Activated CD8-positive, alpha-beta T cell treated with anti-CD3 and anti-CD28 coated beads for 36 hours (primary cell): Measurements from ENCODE around the gene SUOX. TPM values are rescaled to one million over a fixed set of nuclear protein-coding genes. Genes with fewer than 3 reads are reported as not detected.

ENCODE experiments used
- ATAC-seq: fragments of 200-7000 bp; cut with Tn5 transposase; one replicate; pipeline ENCODE4 v1.10.0; 2021; ENCODE audit warnings: mild to moderate bottlenecking, moderate library complexity
- CTCF ChIA-PET: fragments of 350-600 bp; sonication (Branson Sonifier 250); formaldehyde crosslinking; loops from one replicate; lab custom pipeline; 2021; ENCODE audit warnings: antibody characterized with exemption; lab: Charles Lee
- POLR2A ChIA-PET: fragments of 350-600 bp; sonication (Branson Sonifier 250); formaldehyde crosslinking; loops from one replicate; lab custom pipeline; 2021; ENCODE audit warnings: antibody characterized with exemption; lab: Charles Lee
- DNase-seq: peaks from one replicate; pipeline ENCODE4 v3.0.0-alpha.2; 2020
- H3K27ac Mint-ChIP-seq: one replicate; pipeline ENCODE4 v1.8.0; 2021; ENCODE audit warnings: mild to moderate bottlenecking, mixed read lengths
- H3K27me3 Mint-ChIP-seq: one replicate; pipeline ENCODE4 v1.8.0; 2021; ENCODE audit warnings: mixed read lengths
- H3K36me3 Mint-ChIP-seq: one replicate; pipeline ENCODE4 v1.8.0; 2021; ENCODE audit warnings: low read depth, mixed read lengths
- H3K4me1 Mint-ChIP-seq: one replicate; pipeline ENCODE4 v1.8.0; 2021; ENCODE audit warnings: low read depth, mixed read lengths
- H3K4me3 Mint-ChIP-seq: one replicate; pipeline ENCODE4 v1.8.0; 2021; ENCODE audit warnings: mild to moderate bottlenecking, moderate library complexity, mixed read lengths
- H3K9me3 Mint-ChIP-seq: one replicate; pipeline ENCODE4 v1.8.0; 2021; ENCODE audit warnings: mixed read lengths
- intact Hi-C: fragments of 100-400 bp; cut with micrococcal nuclease; formaldehyde crosslinking; loops from one replicate; pipeline ENCODE4 v1.10.0; 2022
- total RNA-seq, 2 experiments: library from RNA; stranded (reverse); gene quantifications; one replicate each; pipeline ENCODE4 v1.2.3, GENCODE V29; 2021
- TF ChIP-seq, protein P1 (sequence below): fragments of 200-600 bp; IDR thresholded peaks from one replicate; pipeline ENCODE4 v1.8.0; 2022; ENCODE audit warnings: antibody characterized with exemption, mild to moderate bottlenecking

The SUOX gene
- total RNA-seq, 2 experiments from 2014 or later = 4.6 to 6.2 TPM

DNA sequence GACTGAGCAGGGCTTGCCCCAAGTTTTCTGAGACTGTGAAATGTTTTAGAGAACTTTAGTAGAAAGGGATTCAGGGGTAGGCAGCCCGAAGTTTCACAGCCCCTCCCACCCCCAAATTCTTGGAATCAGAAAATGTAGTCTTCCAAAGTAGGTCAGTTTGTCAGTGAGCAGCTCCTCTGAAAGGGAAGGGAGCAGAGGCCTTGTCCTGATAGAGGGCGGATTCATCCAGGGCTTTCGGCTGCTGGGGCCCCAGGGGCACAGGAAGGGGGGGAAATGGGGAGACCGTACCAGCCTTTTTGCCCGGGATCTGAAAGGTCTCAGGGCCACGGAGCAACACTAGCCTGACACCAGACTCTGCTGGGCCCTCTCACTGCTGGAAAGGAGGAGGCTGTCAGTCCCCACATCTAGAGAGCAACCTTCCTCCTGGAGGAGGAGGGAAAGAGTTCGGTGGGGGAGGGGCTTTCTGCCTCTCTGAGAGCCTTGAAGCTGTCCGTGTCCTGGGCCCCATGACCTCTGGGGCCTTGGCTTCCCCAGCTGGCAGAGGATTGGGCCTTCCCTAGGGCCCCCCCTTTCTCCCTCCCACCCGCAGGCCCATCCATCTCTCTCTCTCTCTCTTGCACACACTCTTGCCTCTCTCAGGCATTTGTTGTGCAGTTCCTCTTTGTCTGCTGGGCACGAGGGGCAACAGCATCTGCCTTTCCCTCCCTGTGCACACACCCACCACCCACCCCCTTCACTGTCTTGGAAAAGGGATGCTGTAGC, 23.5 kb downstream of the SUOX start, which contains the start of gene IKZF4:
Gene IKZF4 (plus strand): TSS at position 621 of the 762 bp plus-strand sequence. CDS start 451 bp downstream, outside the sequence.
- Mint-ChIP-seq H3K4me3 (peak within 1 kb of the TSS; percentile 87), H3K27me3 (no peaks in the 10 kb centered on the region), H3K36me3 (peaks cover 19% of the 10 kb centered on the region), H3K4me1 (peaks cover 31% of the 10 kb centered on the region), H3K9me3 (no peaks in the 10 kb centered on the region), H3K27ac (peak within 1 kb of the TSS; percentile 89)
- ChIA-PET CTCF (interaction anchor here (0.7 to 3.8 kb wide), 4 partner anchors 8 to 95 kb away, joined by 3 to 28 read pairs (median 8); no protein-coding TSS in a partner anchor), POLR2A (interaction anchor here (0.7 to 2.3 kb wide), 6 partner anchors 10 to 90 kb away, joined by 3 to 15 read pairs (median 4); partner anchors contain the start of gene DGKA)
- DNase-seq = peak; percentile 43
- TF ChIP-seq, protein P1, sequence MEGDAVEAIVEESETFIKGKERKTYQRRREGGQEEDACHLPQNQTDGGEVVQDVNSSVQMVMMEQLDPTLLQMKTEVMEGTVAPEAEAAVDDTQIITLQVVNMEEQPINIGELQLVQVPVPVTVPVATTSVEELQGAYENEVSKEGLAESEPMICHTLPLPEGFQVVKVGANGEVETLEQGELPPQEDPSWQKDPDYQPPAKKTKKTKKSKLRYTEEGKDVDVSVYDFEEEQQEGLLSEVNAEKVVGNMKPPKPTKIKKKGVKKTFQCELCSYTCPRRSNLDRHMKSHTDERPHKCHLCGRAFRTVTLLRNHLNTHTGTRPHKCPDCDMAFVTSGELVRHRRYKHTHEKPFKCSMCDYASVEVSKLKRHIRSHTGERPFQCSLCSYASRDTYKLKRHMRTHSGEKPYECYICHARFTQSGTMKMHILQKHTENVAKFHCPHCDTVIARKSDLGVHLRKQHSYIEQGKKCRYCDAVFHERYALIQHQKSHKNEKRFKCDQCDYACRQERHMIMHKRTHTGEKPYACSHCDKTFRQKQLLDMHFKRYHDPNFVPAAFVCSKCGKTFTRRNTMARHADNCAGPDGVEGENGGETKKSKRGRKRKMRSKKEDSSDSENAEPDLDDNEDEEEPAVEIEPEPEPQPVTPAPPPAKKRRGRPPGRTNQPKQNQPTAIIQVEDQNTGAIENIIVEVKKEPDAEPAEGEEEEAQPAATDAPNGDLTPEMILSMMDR = no peak
- ATAC-seq = peak; percentile 43
- intact Hi-C loops = no loop called here

DNA sequence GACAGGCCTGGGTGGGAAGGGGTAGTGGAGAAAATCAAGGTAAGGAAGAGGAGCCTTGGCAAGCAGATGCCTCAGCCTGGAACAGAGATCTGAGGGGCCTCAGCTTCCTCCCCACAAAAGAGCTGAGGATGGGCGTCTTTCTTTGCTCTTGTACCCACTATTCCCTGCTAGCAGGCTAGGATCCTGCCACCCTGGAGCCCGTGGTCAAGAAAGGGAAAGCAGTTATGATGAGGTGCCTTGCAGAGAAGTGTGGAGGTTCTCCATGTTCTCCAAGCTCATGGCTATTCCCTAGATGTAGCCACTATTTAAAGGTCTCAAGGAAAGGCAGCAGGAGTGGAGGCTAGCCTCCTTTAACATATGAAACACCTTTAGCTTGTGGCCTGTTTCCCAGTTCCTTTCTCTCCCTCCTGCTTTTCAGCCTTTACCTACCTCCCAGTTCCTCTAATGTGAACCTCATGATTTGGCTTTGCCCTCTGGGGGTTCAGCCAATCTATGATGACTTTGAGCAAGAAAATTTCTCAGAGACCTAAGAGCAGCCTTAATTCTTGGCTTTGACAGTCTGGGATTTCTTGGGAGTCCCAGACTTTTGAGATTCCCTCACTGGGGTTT, 24.9 kb downstream of the SUOX start:
- peak overlapping the region; percentile 89 for H3K27ac Mint-ChIP-seq
- ChIA-PET CTCF (interaction anchor here (0.9 to 2.7 kb wide), 6 partner anchors 8 to 63 kb away, joined by 3 to 22 read pairs (median 4); partner anchors contain the start of gene SUOX), POLR2A (interaction anchor here (0.6 to 2.3 kb wide), 5 partner anchors 12 to 48 kb away, joined by 4 to 15 read pairs (median 8); partner anchors contain the start of gene RAB5B)
- no peaks in the 10 kb centered on the region for H3K27me3 Mint-ChIP-seq
- H3K4me1 Mint-ChIP-seq = peaks cover 26% of the 10 kb centered on the region
- ATAC-seq (no peak), DNase-seq (no peak)
- peaks cover 24% of the 10 kb centered on the region for H3K36me3 Mint-ChIP-seq
- intact Hi-C loops = no loop called here
- H3K9me3 Mint-ChIP-seq = no peaks in the 10 kb centered on the region
- H3K4me3 Mint-ChIP-seq = peak overlapping the region; percentile 87
- TF ChIP-seq, protein P1 = no peak

DNA sequence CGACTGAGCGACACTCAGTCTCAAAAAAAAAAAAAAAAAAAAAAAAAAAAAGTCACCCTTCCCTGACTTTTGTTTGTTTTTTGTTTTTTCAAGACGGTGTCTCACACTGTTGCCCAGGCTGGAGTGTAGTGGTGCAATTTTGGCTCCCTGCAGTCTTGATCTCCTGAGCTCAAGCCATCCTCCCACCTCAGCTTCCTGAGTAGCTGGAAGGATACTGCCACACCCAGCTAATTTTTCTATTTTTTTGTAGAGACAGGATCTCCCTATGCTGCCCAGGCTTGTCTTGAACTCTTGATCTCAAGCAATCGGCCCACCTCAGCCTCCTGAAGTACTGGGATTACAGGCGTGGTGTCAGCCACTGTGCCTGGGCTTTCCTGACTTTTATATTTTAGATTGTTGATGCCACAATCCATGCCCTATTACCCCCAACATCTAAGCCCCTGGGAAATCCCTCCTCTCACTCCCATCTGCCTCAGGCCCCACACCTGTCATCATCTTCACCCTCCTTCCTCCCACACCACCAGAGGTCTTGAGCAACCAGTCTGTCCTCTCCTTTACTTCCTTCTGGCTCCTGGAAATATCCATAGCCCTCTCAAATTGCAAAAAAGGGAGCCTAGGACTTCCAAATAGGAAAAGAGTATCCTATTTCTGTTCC, 31.6 kb downstream of the SUOX start:
- Mint-ChIP-seq H3K9me3 (no peaks in the 10 kb centered on the region), H3K36me3 (peaks cover 64% of the 10 kb centered on the region), H3K4me1 (peaks cover 40% of the 10 kb centered on the region), H3K27ac (peak overlapping the region; percentile 69), H3K4me3 (no peak overlapping the region), H3K27me3 (no peaks in the 10 kb centered on the region)
- ChIA-PET POLR2A (no interaction called here), CTCF (interaction anchor here (0.9 to 4.2 kb wide), 18 partner anchors 10 to 290 kb away, joined by 3 to 88 read pairs (median 10); partner anchors contain the start of genes IKZF4, PA2G4, RAB5B and SUOX)
- TF ChIP-seq, protein P1 = no peak
- DNase-seq (no peak), ATAC-seq (no peak)
- intact Hi-C loops = loop anchor here (2.0 kb wide), 1 partner anchor 32 kb away; the partner anchor contains the start of gene SUOX

DNA sequence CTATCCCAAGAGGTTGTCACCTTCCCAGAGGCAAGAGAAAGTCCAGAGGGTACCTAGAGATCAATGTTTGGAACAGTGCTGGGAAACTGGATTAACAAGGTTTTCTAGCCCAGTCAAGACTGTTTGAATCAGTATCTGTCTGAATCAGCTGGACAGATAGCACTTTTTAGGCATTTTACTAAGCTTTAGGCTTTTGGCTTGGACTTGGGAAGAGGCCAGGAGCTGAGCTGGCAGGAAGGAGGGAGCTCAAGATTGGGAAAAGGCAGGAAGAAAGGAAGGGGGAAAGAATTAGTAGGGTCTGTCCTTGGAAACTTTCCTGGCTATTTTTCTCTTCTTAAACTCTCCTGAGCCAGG, 32.1 kb downstream of the SUOX start:
- H3K4me3 Mint-ChIP-seq = no peak overlapping the region
- H3K27ac Mint-ChIP-seq = peak overlapping the region; percentile 69
- H3K9me3 Mint-ChIP-seq = no peaks in the 10 kb centered on the region
- ChIA-PET CTCF (interaction anchor here (0.7 to 4.2 kb wide), 26 partner anchors 10 to 295 kb away, joined by 3 to 88 read pairs (median 10); partner anchors contain the start of genes IKZF4, PA2G4, RAB5B and SUOX), POLR2A (interaction anchor here (1.4 kb wide), 1 partner anchor 55 kb away, joined by 4 read pairs; the partner anchor contains the start of gene RAB5B)
- H3K36me3 Mint-ChIP-seq = peaks cover 63% of the 10 kb centered on the region
- peaks cover 41% of the 10 kb centered on the region for H3K4me1 Mint-ChIP-seq
- H3K27me3 Mint-ChIP-seq = no peaks in the 10 kb centered on the region
- no peak for DNase-seq
- ATAC-seq = no peak
- intact Hi-C loops = loop anchor here (2.0 kb wide), 1 partner anchor 32 kb away; the partner anchor contains the start of gene SUOX
- TF ChIP-seq, protein P1 = no peak
